Urinary bladder (tissue), 4 donors: ENCODE measurements around the gene WNT5B. TPM values are rescaled to one million over a fixed set of nuclear protein-coding genes. Genes with fewer than 3 reads are reported as not detected.
A peak's percentile ranks its signal among the peaks of the same experiment; 100 is the strongest.

Experiments used
- DNase-seq: peaks from one replicate; pipeline ENCODE4 v3.0.0-alpha.2; 2015; ENCODE audit errors: extremely low spot score
- H3K27ac ChIP-seq: one replicate; pipeline ENCODE4 v1.5.1; 2013; ENCODE audit warnings: low read depth, mild to moderate bottlenecking, moderate library complexity
- H3K36me3 ChIP-seq: one replicate; pipeline ENCODE4 v1.6.1; 2013; ENCODE audit warnings: mild to moderate bottlenecking, moderate library complexity; ENCODE audit not compliant: insufficient read depth
- H3K4me1 ChIP-seq: one replicate; pipeline ENCODE4 v1.6.1; 2013; ENCODE audit warnings: mild to moderate bottlenecking, moderate library complexity; ENCODE audit not compliant: insufficient read depth
- H3K4me3 ChIP-seq: one replicate; pipeline ENCODE4 v1.5.1; 2013; ENCODE audit warnings: low read depth, low read length
- WGBS: extraction: QIAGEN DNeasy Blood & Tissue Kit; methylation state at CpG from one replicate; pipeline ENCODE4 v1.1.7; 2013; 5-methylcytosine and 5-hydroxymethylcytosine counted together
- polyA plus RNA-seq: library from polyadenylated mRNA; stranded (reverse); fragments of 200-250 nt; gene quantifications from one replicate; pipeline ENCODE4 v1.2.3, GENCODE V29; 2013
- total RNA-seq: library from RNA; depleted of rRNA; stranded (reverse); fragments of >200 nt; gene quantifications from one replicate; pipeline ENCODE4 v1.2.3, GENCODE V29; 2014
- donor health status: healthy with polysubstance abuse.
- donor health status: healthy.

WNT5B gene
- total and polyA plus RNA-seq, 2 donors: 9.8 to 25.4 TPM

- no peaks in the 10 kb centered on the region for H3K36me3 ChIP-seq
- no peaks in the 10 kb centered on the region for H3K4me1 ChIP-seq
- DNase-seq: no peak
- no peak overlapping the region for H3K4me3 ChIP-seq
- no peak overlapping the region for H3K27ac ChIP-seq
- 93% methylated on average over 9 of the region's 9 CpGs for WGBS
Observed at GRCh38 chr12:1643043-1643442, 14.0 kb downstream of the WNT5B start.

- no peak overlapping the region for H3K4me3 ChIP-seq
- H3K4me1 ChIP-seq: no peaks in the 10 kb centered on the region
- DNase-seq: no peak
- no peaks in the 10 kb centered on the region for H3K36me3 ChIP-seq
- no peak overlapping the region for H3K27ac ChIP-seq
- 45% methylated on average over 7 of the region's 7 CpGs for WGBS
Observed at GRCh38 chr12:1643905-1644533, 15.0 kb downstream of the WNT5B start.

GRCh38 chr12:1644534-1645438, 15.8 kb downstream of the WNT5B start:
- Histone ChIP-seq H3K4me3 (no peak overlapping the region), H3K4me1 (no peaks in the 10 kb centered on the region), H3K36me3 (no peaks in the 10 kb centered on the region), H3K27ac (no peak overlapping the region)
- DNase-seq: peak; percentile 80
- WGBS: 30% methylated on average over 15 of the region's 15 CpGs

DNA sequence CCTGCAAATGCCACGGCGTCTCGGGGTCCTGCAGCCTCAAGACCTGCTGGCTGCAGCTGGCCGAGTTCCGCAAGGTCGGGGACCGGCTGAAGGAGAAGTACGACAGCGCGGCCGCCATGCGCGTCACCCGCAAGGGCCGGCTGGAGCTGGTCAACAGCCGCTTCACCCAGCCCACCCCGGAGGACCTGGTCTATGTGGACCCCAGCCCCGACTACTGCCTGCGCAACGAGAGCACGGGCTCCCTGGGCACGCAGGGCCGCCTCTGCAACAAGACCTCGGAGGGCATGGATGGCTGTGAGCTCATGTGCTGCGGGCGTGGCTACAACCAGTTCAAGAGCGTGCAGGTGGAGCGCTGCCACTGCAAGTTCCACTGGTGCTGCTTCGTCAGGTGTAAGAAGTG, 16.8 kb downstream of the WNT5B start:
- no peak overlapping the region for H3K4me3 ChIP-seq
- H3K4me1 ChIP-seq: no peaks in the 10 kb centered on the region
- DNase-seq: no peak
- no peaks in the 10 kb centered on the region for H3K36me3 ChIP-seq
- no peak overlapping the region for H3K27ac ChIP-seq
- 97% methylated on average over 29 of the region's 29 CpGs for WGBS

DNA sequence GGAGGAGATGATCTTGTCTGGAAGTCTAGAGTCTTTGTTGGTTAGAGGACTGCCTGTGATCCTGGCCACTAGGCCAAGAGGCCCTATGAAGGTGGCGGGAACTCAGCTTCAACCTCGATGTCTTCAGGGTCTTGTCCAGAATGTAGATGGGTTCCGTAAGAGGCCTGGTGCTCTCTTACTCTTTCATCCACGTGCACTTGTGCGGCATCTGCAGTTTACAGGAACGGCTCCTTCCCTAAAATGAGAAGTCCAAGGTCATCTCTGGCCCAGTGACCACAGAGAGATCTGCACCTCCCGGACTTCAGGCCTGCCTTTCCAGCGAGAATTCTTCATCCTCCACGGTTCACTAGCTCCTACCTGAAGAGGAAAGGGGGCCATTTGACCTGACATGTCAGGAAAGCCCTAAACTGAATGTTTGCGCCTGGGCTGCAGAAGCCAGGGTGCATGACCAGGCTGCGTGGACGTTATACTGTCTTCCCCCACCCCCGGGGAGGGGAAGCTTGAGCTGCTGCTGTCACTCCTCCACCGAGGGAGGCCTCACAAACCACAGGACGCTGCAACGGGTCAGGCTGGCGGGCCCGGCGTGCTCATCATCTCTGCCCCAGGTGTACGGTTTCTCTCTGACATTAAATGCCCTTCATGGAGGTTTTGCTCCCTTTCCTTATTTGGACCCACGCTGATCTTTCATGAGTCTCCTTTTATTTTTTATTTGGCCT, 17.7 kb downstream of the WNT5B start:
- H3K4me3 ChIP-seq: no peak overlapping the region
- no peaks in the 10 kb centered on the region for H3K36me3 ChIP-seq
- DNase-seq: no peak
- no peaks in the 10 kb centered on the region for H3K4me1 ChIP-seq
- no peak overlapping the region for H3K27ac ChIP-seq
- WGBS: 89% methylated on average over 21 of the region's 21 CpGs

GRCh38 chr12:1647285-1647669, 18.2 kb downstream of the WNT5B start:
- WGBS: 97% methylated on average over 3 of the region's 3 CpGs
- DNase-seq: no peak
- no peak overlapping the region for H3K4me3 ChIP-seq
- no peak overlapping the region for H3K27ac ChIP-seq
- no peaks in the 10 kb centered on the region for H3K4me1 ChIP-seq
- no peaks in the 10 kb centered on the region for H3K36me3 ChIP-seq

- Histone ChIP-seq H3K27ac (no peak overlapping the region), H3K4me1 (no peaks in the 10 kb centered on the region), H3K4me3 (no peak overlapping the region), H3K36me3 (no peaks in the 10 kb centered on the region)
- DNase-seq: no peak
- 22% methylated on average over 5 of the region's 5 CpGs for WGBS
Observed at GRCh38 chr12:1650260-1650977, 21.4 kb downstream of the WNT5B start.

DNA sequence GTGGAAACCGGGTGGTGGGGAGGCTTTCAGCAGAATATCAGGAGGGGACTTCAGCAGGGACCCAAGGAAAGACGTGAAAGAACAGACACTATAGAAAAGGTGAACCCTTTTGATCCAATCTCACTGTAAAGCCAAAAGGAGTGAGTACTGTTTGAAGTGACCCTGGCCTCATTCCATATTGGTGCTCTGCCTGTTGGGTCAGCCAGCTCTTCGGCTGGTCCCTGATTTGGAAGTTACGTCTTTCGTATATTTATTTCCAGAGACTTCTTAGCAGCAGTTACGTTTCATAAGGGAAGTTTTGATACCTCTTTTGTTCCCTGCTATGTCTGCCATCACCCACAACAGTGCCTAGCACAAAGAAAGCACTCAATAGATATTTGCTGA, 21.9 kb downstream of the WNT5B start:
- 36% methylated on average over 6 of the region's 6 CpGs for WGBS
- Histone ChIP-seq H3K4me1 (no peaks in the 10 kb centered on the region), H3K4me3 (no peak overlapping the region), H3K27ac (no peak overlapping the region), H3K36me3 (no peaks in the 10 kb centered on the region)
- no peak for DNase-seq

DNA sequence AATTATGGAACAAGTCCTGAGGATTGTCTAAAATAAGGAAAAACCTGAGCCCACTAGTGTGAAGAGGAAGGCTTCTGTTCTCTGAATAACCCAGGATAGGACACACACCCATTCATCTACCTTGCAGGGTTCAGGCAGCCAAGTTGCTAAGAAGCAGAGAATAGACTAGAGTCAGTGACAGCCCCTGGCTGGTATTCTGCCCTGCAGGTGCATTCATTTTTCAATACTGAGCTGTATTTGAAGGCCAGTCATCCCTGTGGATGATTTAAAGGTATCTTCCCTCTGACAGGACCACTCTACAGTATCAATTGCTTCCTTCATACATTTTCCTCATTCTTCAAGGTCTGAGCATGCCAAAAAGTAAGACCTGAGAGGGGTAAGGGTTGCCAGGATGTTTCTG, 22.9 kb downstream of the WNT5B start:
- DNase-seq: no peak
- no peak overlapping the region for H3K27ac ChIP-seq
- no peaks in the 10 kb centered on the region for H3K4me1 ChIP-seq
- no peak overlapping the region for H3K4me3 ChIP-seq
- H3K36me3 ChIP-seq: no peaks in the 10 kb centered on the region

DNA sequence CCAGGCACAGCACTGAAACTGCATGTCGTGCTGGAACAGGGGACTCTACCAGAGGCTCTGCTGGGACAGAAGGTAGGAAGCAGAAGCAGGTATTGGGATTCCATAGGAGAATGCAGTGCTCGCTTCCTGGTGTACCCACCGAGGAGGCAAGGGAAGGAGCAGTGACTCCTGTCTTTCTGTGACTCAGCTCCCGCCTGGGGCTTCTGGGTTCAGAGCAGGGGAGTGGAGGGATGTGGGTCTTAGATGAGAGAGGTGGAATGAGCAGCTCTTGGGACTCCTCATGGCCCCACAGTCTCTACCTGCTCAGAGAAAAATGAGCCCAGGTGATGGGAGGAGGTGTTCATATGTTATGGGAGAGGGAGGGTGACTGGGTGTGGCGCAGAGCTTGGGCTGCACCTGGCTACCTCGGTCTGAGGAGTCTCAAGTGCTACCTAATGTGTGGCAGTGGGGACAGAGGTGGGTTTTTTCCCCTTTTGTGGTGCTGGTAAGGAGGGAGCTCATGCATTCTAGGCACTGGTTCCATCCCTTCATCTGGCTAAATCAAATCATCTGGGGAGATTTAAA, 26.3 kb downstream of the WNT5B start:
- 93% methylated on average over 6 of the region's 6 CpGs for WGBS
- H3K4me1 ChIP-seq: no peaks in the 10 kb centered on the region
- no peak for DNase-seq
- no peak overlapping the region for H3K27ac ChIP-seq
- no peak overlapping the region for H3K4me3 ChIP-seq
- no peaks in the 10 kb centered on the region for H3K36me3 ChIP-seq

DNA sequence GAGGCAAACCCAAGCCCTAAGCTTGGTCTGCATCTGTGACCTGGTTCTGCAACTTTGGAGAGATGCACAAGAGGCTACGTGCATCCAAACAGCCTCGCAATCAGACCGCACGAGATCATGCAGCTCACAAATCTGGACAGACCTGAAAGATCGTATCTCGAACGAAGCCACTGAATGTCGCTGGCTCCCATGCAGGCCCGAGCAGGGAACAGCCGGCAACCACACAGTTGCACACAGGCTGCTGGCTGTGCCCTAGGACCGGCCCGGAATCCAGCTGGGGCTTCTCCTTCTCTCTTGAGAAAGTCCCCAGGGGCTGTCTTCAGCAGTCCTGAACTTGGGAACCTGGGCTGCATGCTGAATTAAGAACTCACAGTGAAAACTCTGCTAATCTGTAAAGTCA, 27.9 kb downstream of the WNT5B start:
- no peak overlapping the region for H3K27ac ChIP-seq
- no peaks in the 10 kb centered on the region for H3K4me1 ChIP-seq

GRCh38 chr12:1657688-1658087, 28.7 kb downstream of the WNT5B start:
- H3K4me1 ChIP-seq: no peaks in the 10 kb centered on the region
- H3K27ac ChIP-seq: no peak overlapping the region
- no peak for DNase-seq
- 49% methylated on average over 1 of the region's 1 CpG for WGBS
- H3K36me3 ChIP-seq: no peaks in the 10 kb centered on the region
- H3K4me3 ChIP-seq: no peak overlapping the region

More for the DNA sequence above, 27.9 kb downstream of the WNT5B start:
- DNase-seq: no peak
- Histone ChIP-seq H3K4me3 (no peak overlapping the region), H3K36me3 (no peaks in the 10 kb centered on the region)
- WGBS: 76% methylated on average over 12 of the region's 12 CpGs
